ENCODE data around the gene MAGEE2.
"Not testable (repeated sequence)": the region's sequence is repeated elsewhere in the genome, so short reads cannot be mapped to it uniquely, and the experiment has no call there.

The MAGEE2 gene, protein sequence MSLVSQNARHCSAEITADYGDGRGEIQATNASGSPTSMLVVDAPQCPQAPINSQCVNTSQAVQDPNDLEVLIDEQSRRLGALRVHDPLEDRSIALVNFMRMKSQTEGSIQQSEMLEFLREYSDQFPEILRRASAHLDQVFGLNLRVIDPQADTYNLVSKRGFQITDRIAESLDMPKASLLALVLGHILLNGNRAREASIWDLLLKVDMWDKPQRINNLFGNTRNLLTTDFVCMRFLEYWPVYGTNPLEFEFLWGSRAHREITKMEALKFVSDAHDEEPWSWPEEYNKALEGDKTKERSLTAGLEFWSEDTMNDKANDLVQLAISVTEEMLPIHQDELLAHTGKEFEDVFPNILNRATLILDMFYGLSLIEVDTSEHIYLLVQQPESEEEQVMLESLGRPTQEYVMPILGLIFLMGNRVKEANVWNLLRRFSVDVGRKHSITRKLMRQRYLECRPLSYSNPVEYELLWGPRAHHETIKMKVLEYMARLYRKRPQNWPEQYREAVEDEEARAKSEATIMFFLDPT

DNA sequence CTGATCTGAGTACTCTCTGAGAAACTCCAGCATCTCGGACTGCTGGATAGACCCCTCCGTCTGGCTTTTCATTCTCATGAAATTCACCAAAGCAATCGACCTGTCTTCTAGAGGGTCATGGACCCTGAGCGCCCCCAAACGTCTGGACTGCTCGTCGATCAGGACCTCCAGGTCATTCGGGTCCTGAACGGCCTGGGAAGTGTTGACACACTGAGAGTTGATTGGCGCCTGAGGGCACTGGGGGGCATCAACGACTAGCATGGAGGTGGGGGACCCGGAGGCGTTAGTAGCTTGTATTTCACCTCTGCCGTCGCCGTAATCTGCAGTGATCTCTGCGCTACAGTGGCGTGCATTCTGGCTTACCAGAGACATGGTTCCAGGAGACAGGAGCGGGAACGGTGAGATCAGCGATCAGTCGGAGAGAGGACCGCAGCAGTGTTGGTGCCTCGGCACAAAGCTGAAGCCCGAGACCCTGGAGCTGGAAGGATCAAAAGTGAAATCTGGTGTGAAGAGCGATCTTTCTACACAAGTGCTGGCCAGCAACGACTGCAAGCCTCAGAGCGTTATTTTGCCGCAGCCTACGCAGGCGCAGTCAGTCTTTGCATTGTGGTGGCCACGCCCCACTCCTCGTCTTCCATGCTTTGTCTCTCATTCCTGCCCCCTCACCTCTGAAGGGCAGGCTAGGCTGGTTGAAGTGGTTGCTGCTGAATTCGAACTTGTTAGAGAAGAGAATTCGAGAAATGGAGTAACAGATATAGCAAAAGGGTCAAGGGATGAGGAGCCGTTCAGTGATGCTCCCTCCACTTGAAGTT is at the start of gene MAGEE2:
MAGEE2 (minus strand) TSS at position 575 of the 812 bp plus-strand sequence; CDS start at position 372, 203 bp downstream.
- Mint-ChIP-seq H3K4me1 (ENCODE audit: low read depth) (peaks cover 2% of the 10 kb centered on the region), H3K27ac (no peak within 1 kb of the TSS), H3K27me3 (ENCODE audit: low read depth) (no peaks in the 10 kb centered on the region), H3K4me3 (peak within 1 kb of the TSS; percentile 86), H3K9me3 (no peaks in the 10 kb centered on the region), H3K36me3 (ENCODE audit: low read depth) (no peaks in the 10 kb centered on the region)
- no peak for DNase-seq (ENCODE audit: low spot score)

DNA sequence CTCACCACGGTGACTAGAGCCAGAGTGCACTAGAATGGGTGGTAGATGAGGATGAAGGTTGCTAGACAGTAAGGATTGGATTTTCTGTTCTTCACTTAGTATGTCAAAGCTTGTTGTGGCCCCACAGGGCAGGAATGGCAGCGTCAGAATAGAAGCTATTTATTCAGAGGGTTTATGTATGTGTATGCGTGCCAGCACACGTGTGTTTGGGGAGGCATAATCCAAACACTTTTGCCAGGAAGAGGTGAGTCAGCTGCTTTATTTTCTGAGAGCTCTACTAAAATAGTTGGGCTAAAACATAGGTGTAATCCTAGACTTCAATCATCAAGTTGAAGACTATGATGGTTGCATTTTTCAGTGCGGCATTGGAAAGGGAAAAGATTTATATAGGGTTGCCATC is 1.2 kb upstream of the MAGEE2 start:
- Mint-ChIP-seq H3K27ac (no peak overlapping the region), H3K4me1 (ENCODE audit: low read depth) (peaks cover 2% of the 10 kb centered on the region), H3K9me3 (no peaks in the 10 kb centered on the region), H3K27me3 (ENCODE audit: low read depth) (no peaks in the 10 kb centered on the region), H3K4me3 (no peak overlapping the region), H3K36me3 (ENCODE audit: low read depth) (no peaks in the 10 kb centered on the region)
- DNase-seq (ENCODE audit: low spot score), result no peak

DNA sequence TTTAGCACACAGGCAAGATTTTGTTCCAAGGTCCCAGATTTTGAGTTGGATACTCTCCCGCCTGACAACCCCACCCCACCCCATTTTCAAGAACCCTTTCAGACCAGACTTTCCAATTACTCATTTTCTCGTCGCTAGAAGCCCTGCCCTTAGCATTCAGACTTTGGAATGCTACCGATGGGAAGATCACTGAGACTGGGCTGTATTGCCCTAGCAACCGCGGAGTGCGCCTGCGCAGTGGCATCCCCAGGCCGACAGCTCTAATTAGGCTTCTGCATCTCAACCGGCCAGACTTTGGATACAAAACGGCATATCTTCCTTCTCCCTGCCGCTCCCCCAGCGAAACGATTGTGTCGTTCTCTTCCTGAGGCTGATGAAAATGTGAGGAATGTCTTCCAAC is 3.4 kb downstream of the MAGEE2 start:
- Mint-ChIP-seq H3K27me3 (ENCODE audit: low read depth) (no peaks in the 10 kb centered on the region), H3K9me3 (no peaks in the 10 kb centered on the region), H3K36me3 (ENCODE audit: low read depth) (no peaks in the 10 kb centered on the region), H3K4me3 (no peak overlapping the region), H3K27ac (no peak overlapping the region), H3K4me1 (ENCODE audit: low read depth) (peaks cover 2% of the 10 kb centered on the region)
- DNase-seq (ENCODE audit: low spot score), result no peak

DNA sequence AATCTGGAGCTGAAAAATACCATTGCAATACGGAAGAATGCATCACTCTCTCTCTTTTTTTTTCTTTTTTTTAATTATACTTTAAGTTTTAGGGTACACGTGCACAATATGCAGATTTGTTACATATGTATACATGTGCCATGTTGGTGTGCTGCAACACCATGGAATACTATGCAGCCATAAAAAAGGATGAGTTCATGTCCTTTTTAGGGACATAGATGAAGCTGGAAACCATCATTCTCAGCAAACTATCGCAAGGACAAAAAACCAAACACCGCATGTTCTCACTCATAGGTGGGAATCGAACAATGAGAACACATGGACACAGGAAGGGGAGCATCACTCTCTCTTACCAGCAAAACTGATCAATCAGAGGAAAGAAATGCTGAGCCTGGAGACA is 17.0 kb downstream of the MAGEE2 start:
- not testable (repeated sequence) for H3K36me3 Mint-ChIP-seq (ENCODE audit: low read depth); H3K9me3 Mint-ChIP-seq; H3K4me3 Mint-ChIP-seq; H3K4me1 Mint-ChIP-seq (ENCODE audit: low read depth); H3K27me3 Mint-ChIP-seq (ENCODE audit: low read depth); DNase-seq (ENCODE audit: low spot score); H3K27ac Mint-ChIP-seq

DNA sequence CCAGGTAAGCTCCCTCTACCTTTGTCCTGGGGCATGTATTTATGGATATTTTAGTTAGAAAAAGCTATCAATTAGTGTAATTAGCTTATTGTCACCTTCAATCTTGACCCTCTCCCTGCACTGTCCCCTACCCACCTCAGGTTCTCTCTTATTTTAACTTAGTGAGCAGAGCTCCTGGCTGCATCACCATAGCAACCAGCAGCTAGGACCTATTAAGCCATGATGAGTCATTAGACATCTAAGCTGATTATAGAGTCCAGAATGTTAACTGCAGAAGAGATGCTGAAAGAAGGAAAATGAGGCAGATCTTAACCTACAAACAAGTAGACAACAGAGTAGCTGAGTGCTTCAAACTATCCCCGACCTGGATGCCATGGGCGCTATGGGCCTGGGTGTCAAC is 36.6 kb downstream of the MAGEE2 start:
- Mint-ChIP-seq H3K27ac (no peak overlapping the region), H3K27me3 (ENCODE audit: low read depth) (peaks cover 11% of the 10 kb centered on the region), H3K4me3 (no peak overlapping the region), H3K4me1 (ENCODE audit: low read depth) (peaks cover 3% of the 10 kb centered on the region), H3K9me3 (no peaks in the 10 kb centered on the region), H3K36me3 (ENCODE audit: low read depth) (no peaks in the 10 kb centered on the region)
- no peak for DNase-seq (ENCODE audit: low spot score)

DNA sequence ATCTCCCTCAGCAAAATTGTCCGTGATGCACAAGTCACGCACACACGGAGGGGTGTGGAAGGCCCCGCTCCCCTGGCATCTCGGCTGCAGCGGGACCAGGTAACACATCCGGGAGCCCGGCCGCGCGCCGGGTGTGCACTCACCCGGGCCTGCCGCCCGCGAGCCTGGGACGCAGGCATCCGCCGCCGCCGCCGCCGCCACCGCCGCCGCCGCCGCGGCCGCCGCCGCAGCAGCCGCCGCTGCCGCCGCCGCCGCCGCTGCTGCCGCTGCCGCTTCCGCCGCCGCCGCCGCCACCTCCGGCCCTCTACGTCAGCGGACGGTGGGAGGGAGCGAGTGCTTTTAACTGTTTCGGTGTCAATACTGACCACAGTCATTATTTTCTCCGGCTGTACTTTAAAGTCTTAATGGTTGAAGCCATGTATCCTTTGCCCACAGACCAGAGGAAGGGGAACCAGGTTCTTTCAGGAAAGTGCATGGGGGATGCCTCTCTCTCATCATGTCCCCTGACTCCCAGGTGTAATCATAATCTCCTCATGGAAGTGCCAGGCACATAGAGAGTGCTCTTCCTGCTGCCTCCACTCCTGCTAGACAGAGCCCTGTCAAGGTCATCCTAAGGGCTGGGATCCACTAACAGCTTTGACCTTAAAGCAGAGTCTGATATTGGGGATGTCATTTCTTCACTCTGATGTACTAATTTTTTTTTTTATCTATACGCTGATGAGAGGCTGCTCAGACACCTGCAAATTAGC is 38.0 kb downstream of the MAGEE2 start:
- H3K36me3 Mint-ChIP-seq (ENCODE audit: low read depth), result no peaks in the 10 kb centered on the region
- H3K27ac Mint-ChIP-seq, result no peak overlapping the region
- peak overlapping the region; percentile 67 for H3K4me3 Mint-ChIP-seq
- no peaks in the 10 kb centered on the region for H3K9me3 Mint-ChIP-seq
- peaks cover 3% of the 10 kb centered on the region for H3K4me1 Mint-ChIP-seq (ENCODE audit: low read depth)
- H3K27me3 Mint-ChIP-seq (ENCODE audit: low read depth), result peaks cover 11% of the 10 kb centered on the region
- peak; percentile 8 for DNase-seq (ENCODE audit: low spot score)
